WTC11 (cell line): ENCODE measurements around the gene RRN3. TPM values are rescaled to one million over a fixed set of nuclear protein-coding genes. Genes with fewer than 3 reads are reported as not detected.
"Not testable (repeated sequence)": the region's sequence is repeated elsewhere in the genome, so short reads cannot be mapped to it uniquely, and the experiment has no call there.

Experiments
- ATAC-seq: fragments of 200-7000 bp; cut with Tn5 transposase; 2 replicates; pipeline ENCODE4 v1.10.0; 2021; ENCODE audit warnings: mild to moderate bottlenecking, moderate library complexity
- CTCF ChIA-PET: fragments of 300-600 bp; sonication (Branson Sonifier 250); formaldehyde crosslinking; loops from one replicate; lab custom pipeline; 2021; ENCODE audit warnings: antibody characterized with exemption; lab: Charles Lee
- POLR2A ChIA-PET: fragments of 350-600 bp; sonication (Branson Sonifier 250); formaldehyde crosslinking; loops from one replicate; lab custom pipeline; 2021; ENCODE audit warnings: antibody characterized with exemption; lab: Charles Lee
- DNase-seq: peaks from one replicate; pipeline ENCODE4 v3.0.0; 2021; ENCODE audit warnings: low spot score
- H3K27ac Mint-ChIP-seq: 2 replicates; pipeline ENCODE4 v1.8.0; 2021; ENCODE audit warnings: mixed read lengths
- H3K27me3 Mint-ChIP-seq: 2 replicates; pipeline ENCODE4 v1.8.0; 2021; ENCODE audit warnings: low read depth, mild to moderate bottlenecking, moderate library complexity, mixed read lengths
- H3K36me3 Mint-ChIP-seq: 2 replicates; pipeline ENCODE4 v1.8.0; 2021; ENCODE audit warnings: mixed read lengths
- H3K4me1 Mint-ChIP-seq: 2 replicates; pipeline ENCODE4 v1.8.0; 2022; ENCODE audit warnings: mixed read lengths
- H3K4me3 Mint-ChIP-seq: 2 replicates; pipeline ENCODE4 v1.8.0; 2021; ENCODE audit warnings: mild to moderate bottlenecking, moderate library complexity, mixed read lengths
- H3K9me3 Mint-ChIP-seq: 2 replicates; pipeline ENCODE4 v1.8.0; 2021; ENCODE audit warnings: mixed read lengths
- ATF1 ChIP-seq: sonication (generic); formaldehyde crosslinking; IDR thresholded peaks from 2 replicates; pipeline ENCODE4 v1.8.1; 2023; ENCODE audit warnings: mild to moderate bottlenecking, moderate library complexity, missing genetic modification reagents
- CREB1 ChIP-seq: sonication (generic); formaldehyde crosslinking; IDR thresholded peaks from 2 replicates; pipeline ENCODE4 v1.8.0; 2023; ENCODE audit warnings: mild to moderate bottlenecking, missing genetic modification reagents
- IRF2 ChIP-seq: sonication (generic); formaldehyde crosslinking; IDR thresholded peaks from 2 replicates; pipeline ENCODE4 v1.8.0; 2022; ENCODE audit warnings: low read depth, missing genetic modification reagents, borderline replicate concordance
- JAZF1 ChIP-seq: fragments of 250-450 bp; sonication (Bioruptor Pico); IDR thresholded peaks from 2 replicates; pipeline ENCODE4 v1.9.0; 2021; ENCODE audit warnings: moderate library complexity, mild to moderate bottlenecking, inconsistent platforms
- RORB ChIP-seq: fragments of 250-450 bp; sonication (Bioruptor Pico); IDR thresholded peaks from 2 replicates; pipeline ENCODE4 v1.9.0; 2021; ENCODE audit warnings: mild to moderate bottlenecking
- SOX15 ChIP-seq: fragments of 250-450 bp; sonication (Bioruptor Pico); IDR thresholded peaks from 2 replicates; pipeline ENCODE4 v1.9.0; 2021; ENCODE audit warnings: mild to moderate bottlenecking
- ZNF121 ChIP-seq: sonication (generic); formaldehyde crosslinking; IDR thresholded peaks from 2 replicates; pipeline ENCODE4 v1.8.0; 2023; ENCODE audit warnings: missing genetic modification reagents
- ZNF416 ChIP-seq: fragments of 250-450 bp; sonication (Bioruptor Pico); IDR thresholded peaks from 2 replicates; pipeline ENCODE4 v1.9.0; 2021; ENCODE audit warnings: mild to moderate bottlenecking, inconsistent platforms
- total RNA-seq: library from RNA; stranded (reverse); gene quantifications from 3 replicates; pipeline ENCODE4 v1.2.3, GENCODE V29; 2021
- TF ChIP-seq, protein P1 (sequence below): fragments of 200-600 bp; IDR thresholded peaks from 2 replicates; pipeline ENCODE4 v1.8.0; 2022; ENCODE audit warnings: antibody characterized with exemption
- TF ChIP-seq, protein P2 (sequence below): sonication (generic); formaldehyde crosslinking; IDR thresholded peaks from 2 replicates; pipeline ENCODE4 v1.8.1; 2023; ENCODE audit warnings: mild to moderate bottlenecking, missing genetic modification reagents, moderate library complexity
- TF ChIP-seq, protein P3 (sequence below): sonication (generic); formaldehyde crosslinking; IDR thresholded peaks from 2 replicates; pipeline ENCODE4 v1.8.0; 2022; ENCODE audit warnings: mild to moderate bottlenecking, missing genetic modification reagents
- TF ChIP-seq, protein P4 (sequence below): sonication (generic); formaldehyde crosslinking; conservative IDR thresholded peaks from 2 replicates; pipeline ENCODE4 v1.8.1; 2023; ENCODE audit warnings: mild to moderate bottlenecking, low read depth, missing genetic modification reagents, moderate library complexity

Gene RRN3
- total RNA-seq, 1 experiment from 2014 or later: 25.6 TPM

DNA sequence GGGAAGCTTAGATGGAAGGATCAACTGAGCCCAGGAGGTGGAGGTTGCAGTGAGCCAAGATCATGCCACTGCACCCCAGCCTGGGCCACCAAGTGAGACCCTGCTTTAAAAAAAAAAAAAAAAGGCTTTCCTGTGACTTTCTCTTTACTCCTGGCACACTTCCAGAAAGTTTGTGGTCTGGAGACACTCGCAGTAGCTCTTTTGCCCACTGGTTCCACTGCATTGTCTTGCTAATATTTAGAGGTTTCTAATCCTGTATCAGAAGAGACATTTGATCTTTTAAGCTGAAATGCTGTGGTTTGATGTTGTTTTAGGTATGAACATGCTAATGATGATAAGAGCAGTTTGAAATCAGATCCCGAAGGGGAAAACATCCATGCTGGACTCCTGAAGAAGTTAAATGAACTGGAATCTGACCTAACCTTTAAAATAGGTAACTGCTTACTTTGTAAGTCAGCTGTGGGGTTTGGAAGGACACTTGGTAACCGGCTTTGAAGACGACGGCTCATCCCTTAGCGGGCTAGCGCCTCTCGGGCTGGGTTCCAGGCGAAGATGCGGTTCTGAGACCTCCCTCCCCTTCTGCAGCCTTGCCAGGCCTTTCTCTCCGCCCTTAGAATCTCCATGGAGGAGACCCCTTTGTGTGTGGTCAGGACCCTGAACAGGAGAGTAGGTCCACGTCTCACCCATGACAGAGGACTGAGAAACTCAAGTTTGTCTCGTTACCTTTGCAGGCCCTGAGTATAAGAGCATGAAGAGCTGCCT lies 61.3 kb downstream of the RRN3 start:
- Mint-ChIP-seq H3K9me3 (no peaks in the 10 kb centered on the region), H3K4me1 (peaks cover 4% of the 10 kb centered on the region), H3K36me3 (peaks cover 65% of the 10 kb centered on the region), H3K27me3 (no peaks in the 10 kb centered on the region), H3K27ac (peak overlapping the region; percentile 60; the same call in 1 of the 2 replicates), H3K4me3 (no peak overlapping the region)
- ATAC-seq (no peak), DNase-seq (no peak)
- CTCF ChIA-PET: interaction anchor here (0.6 to 0.9 kb wide), 2 partner anchors 23 to 622 kb away, joined by 3 read pairs; partner anchors contain the start of gene NTAN1
- POLR2A ChIA-PET: no interaction called here
- TF ChIP-seq JAZF1 (CRISPR knock-in tag) (no peak), SOX15 (CRISPR knock-in tag) (no peak), CREB1 (CRISPR knock-in tag) (no peak), IRF2 (CRISPR knock-in tag) (no peak), ATF1 (CRISPR knock-in tag) (no peak), ZNF416 (CRISPR knock-in tag) (no peak), RORB (CRISPR knock-in tag) (no peak)
- TF ChIP-seq, protein P1, sequence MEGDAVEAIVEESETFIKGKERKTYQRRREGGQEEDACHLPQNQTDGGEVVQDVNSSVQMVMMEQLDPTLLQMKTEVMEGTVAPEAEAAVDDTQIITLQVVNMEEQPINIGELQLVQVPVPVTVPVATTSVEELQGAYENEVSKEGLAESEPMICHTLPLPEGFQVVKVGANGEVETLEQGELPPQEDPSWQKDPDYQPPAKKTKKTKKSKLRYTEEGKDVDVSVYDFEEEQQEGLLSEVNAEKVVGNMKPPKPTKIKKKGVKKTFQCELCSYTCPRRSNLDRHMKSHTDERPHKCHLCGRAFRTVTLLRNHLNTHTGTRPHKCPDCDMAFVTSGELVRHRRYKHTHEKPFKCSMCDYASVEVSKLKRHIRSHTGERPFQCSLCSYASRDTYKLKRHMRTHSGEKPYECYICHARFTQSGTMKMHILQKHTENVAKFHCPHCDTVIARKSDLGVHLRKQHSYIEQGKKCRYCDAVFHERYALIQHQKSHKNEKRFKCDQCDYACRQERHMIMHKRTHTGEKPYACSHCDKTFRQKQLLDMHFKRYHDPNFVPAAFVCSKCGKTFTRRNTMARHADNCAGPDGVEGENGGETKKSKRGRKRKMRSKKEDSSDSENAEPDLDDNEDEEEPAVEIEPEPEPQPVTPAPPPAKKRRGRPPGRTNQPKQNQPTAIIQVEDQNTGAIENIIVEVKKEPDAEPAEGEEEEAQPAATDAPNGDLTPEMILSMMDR: no peak
- TF ChIP-seq, protein P2, sequence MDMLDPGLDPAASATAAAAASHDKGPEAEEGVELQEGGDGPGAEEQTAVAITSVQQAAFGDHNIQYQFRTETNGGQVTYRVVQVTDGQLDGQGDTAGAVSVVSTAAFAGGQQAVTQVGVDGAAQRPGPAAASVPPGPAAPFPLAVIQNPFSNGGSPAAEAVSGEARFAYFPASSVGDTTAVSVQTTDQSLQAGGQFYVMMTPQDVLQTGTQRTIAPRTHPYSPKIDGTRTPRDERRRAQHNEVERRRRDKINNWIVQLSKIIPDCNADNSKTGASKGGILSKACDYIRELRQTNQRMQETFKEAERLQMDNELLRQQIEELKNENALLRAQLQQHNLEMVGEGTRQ (CRISPR knock-in tag): no peak

DNA sequence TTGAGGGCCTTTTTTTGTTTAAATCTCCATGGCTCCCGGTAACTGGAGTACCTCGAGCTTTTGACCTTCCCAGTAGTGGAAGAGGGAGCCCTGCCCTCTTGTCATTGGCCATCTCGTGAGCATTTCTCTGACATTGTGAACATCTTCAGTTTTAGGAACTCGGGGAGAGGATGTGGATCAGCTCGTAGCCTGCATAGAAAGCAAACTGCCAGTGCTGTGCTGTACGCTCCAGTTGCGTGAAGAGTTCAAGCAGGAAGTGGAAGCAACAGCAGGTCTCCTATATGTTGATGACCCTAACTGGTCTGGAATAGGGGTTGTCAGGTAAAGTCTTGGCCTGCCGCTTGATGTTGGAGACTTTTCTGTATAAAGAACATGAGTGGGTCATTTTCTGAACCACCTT lies 62.5 kb downstream of the RRN3 start:
- POLR2A ChIA-PET: no interaction called here
- Mint-ChIP-seq H3K9me3 (no peaks in the 10 kb centered on the region), H3K27ac (no peak overlapping the region), H3K27me3 (no peaks in the 10 kb centered on the region), H3K4me3 (no peak overlapping the region), H3K36me3 (peaks cover 53% of the 10 kb centered on the region), H3K4me1 (peaks cover 8% of the 10 kb centered on the region)
- CTCF ChIA-PET: no interaction called here
- no peak for TF ChIP-seq SOX15 (CRISPR knock-in tag)
- TF ChIP-seq, protein P3, sequence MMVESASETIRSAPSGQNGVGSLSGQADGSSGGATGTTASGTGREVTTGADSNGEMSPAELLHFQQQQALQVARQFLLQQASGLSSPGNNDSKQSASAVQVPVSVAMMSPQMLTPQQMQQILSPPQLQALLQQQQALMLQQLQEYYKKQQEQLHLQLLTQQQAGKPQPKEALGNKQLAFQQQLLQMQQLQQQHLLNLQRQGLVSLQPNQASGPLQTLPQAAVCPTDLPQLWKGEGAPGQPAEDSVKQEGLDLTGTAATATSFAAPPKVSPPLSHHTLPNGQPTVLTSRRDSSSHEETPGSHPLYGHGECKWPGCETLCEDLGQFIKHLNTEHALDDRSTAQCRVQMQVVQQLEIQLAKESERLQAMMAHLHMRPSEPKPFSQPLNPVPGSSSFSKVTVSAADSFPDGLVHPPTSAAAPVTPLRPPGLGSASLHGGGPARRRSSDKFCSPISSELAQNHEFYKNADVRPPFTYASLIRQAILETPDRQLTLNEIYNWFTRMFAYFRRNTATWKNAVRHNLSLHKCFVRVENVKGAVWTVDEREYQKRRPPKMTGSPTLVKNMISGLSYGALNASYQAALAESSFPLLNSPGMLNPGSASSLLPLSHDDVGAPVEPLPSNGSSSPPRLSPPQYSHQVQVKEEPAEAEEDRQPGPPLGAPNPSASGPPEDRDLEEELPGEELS (CRISPR knock-in tag): no peak
- TF ChIP-seq ZNF121: no peak
- no peak for TF ChIP-seq ZNF416 (CRISPR knock-in tag)
- ATAC-seq (no peak), DNase-seq (no peak)

DNA sequence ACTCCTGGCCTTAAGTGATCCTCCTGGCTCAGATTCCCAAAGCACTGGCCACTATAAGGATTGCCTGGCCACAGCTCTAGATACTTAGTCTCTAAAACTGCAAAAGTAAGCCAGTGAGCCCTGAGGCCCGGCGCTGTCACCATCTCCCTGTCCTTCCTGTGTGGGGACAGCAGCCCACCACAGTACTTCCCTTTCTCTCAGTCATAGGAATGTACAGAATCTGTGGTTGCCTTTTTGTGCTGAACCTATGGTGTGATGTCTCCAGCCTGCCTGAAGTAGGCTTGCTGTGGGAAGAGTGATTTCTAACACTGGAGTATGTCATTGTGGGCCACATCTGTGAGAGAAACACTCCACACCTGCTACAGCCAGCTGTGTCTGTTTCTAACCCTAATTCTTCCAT lies 62.9 kb downstream of the RRN3 start:
- no peak for DNase-seq
- peaks cover 49% of the 10 kb centered on the region for H3K36me3 Mint-ChIP-seq
- no peaks in the 10 kb centered on the region for H3K9me3 Mint-ChIP-seq
- POLR2A ChIA-PET: no interaction called here
- ATAC-seq: no peak
- TF ChIP-seq, protein P4, sequence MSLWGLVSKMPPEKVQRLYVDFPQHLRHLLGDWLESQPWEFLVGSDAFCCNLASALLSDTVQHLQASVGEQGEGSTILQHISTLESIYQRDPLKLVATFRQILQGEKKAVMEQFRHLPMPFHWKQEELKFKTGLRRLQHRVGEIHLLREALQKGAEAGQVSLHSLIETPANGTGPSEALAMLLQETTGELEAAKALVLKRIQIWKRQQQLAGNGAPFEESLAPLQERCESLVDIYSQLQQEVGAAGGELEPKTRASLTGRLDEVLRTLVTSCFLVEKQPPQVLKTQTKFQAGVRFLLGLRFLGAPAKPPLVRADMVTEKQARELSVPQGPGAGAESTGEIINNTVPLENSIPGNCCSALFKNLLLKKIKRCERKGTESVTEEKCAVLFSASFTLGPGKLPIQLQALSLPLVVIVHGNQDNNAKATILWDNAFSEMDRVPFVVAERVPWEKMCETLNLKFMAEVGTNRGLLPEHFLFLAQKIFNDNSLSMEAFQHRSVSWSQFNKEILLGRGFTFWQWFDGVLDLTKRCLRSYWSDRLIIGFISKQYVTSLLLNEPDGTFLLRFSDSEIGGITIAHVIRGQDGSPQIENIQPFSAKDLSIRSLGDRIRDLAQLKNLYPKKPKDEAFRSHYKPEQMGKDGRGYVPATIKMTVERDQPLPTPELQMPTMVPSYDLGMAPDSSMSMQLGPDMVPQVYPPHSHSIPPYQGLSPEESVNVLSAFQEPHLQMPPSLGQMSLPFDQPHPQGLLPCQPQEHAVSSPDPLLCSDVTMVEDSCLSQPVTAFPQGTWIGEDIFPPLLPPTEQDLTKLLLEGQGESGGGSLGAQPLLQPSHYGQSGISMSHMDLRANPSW (CRISPR knock-in tag): no peak
- TF ChIP-seq, all 79 proteins: peak for 0
- H3K27me3 Mint-ChIP-seq: no peaks in the 10 kb centered on the region
- no peak overlapping the region for H3K4me3 Mint-ChIP-seq
- no peak overlapping the region for H3K27ac Mint-ChIP-seq
- CTCF ChIA-PET: no interaction called here
- peaks cover 8% of the 10 kb centered on the region for H3K4me1 Mint-ChIP-seq

DNA sequence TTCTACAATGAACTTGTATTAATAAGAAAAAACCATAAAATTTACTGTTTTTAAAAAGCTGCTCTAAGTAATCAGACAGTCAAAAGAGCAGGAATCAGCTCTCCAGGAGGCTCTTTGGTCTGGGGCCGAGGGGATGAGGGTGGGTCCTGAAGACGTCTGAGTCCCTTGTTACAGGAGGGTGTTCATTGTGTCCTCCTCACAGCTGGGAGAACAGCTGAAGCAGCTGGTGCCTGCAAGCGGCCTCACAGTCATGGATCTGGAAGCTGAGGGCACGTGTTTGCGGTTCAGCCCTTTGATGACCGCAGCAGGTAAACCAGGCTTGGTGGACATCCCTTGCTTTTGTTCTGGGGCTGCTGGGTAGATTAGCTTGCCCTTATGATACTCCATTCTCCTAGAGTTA lies 64.3 kb downstream of the RRN3 start:
- Mint-ChIP-seq H3K4me1 (peaks cover 15% of the 10 kb centered on the region), H3K27ac (peak overlapping the region; percentile 41; the same call in 1 of the 2 replicates), H3K36me3 (peaks cover 50% of the 10 kb centered on the region)
- DNase-seq, H3K27me3 Mint-ChIP-seq, H3K9me3 Mint-ChIP-seq, ATAC-seq, CTCF ChIA-PET, POLR2A ChIA-PET, H3K4me3 Mint-ChIP-seq: not testable (repeated sequence)

DNA sequence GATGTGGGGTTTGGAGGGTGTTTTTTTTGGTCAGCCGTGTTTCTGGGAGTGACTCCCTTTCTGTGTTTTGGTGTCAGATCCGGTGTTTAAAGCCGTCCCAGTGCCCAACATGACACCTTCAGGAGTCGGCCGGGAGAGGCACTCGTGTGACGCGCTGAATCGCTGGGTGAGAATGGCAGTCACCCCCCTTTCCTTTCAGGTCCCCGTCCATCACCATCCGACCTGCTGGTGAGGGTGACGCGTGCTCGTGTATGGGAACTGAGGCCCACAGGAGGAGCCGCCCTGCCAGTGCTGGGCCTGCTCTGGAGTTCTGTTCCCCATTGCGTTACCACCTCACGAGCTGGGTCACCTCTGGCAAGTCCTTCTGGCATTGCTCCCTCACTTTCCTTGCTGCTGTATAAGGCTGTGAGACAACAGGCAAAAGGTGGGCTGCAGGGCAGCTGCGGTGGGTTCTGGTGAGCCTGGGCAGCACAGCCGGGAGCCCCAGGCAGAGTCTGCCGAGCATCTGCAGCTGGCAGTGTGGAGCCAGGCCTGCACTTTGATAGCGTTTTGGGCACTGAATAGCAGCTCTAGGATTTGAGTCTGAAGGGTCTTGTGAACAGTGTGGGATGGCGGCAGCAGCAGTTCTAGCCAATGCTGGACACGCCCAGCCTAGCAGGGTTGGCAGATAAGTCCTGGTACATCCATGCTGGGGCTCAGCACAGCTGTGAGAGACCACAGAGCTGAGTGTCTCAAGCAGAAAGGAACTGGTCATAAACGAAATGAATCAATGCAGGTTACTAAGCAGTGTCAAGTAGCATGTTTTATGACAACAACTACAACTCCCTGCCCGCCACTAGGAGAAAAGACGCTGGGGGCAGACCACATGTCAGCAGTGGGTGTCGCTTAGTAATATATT lies 65.0 kb downstream of the RRN3 start:
- CTCF ChIA-PET, ATAC-seq, H3K4me3 Mint-ChIP-seq, H3K27me3 Mint-ChIP-seq, POLR2A ChIA-PET, DNase-seq, H3K9me3 Mint-ChIP-seq: not testable (repeated sequence)
- peaks cover 15% of the 10 kb centered on the region for H3K4me1 Mint-ChIP-seq
- peak overlapping the region; percentile 38; the same call in 1 of the 2 replicates for H3K27ac Mint-ChIP-seq
- peaks cover 48% of the 10 kb centered on the region for H3K36me3 Mint-ChIP-seq

DNA sequence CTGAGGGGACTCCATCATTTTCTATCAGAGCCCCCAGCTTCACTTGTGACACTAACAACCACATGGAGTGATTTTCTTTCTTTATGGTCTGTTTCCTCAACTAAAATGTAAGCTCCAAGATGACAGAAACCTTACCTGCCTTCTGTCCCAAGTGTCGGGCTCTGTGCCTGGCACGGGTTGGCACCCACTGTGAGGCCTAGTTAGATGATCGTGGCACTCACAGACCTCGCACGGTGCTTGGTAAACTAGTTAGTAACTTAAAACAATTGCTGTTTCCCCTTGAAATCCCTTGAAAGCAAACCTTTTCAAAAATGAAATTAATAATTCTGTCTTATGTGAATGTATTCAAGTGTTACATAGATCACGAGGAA lies 65.7 kb downstream of the RRN3 start:
- H3K27me3 Mint-ChIP-seq, POLR2A ChIA-PET, CTCF ChIA-PET, DNase-seq, H3K9me3 Mint-ChIP-seq, H3K4me3 Mint-ChIP-seq, ATAC-seq: not testable (repeated sequence)
- Mint-ChIP-seq H3K4me1 (peaks cover 15% of the 10 kb centered on the region), H3K27ac (peak overlapping the region; percentile 28), H3K36me3 (peaks cover 44% of the 10 kb centered on the region)
